ENCODE results near the gene RPLP1.

Gene RPLP1

DNA sequence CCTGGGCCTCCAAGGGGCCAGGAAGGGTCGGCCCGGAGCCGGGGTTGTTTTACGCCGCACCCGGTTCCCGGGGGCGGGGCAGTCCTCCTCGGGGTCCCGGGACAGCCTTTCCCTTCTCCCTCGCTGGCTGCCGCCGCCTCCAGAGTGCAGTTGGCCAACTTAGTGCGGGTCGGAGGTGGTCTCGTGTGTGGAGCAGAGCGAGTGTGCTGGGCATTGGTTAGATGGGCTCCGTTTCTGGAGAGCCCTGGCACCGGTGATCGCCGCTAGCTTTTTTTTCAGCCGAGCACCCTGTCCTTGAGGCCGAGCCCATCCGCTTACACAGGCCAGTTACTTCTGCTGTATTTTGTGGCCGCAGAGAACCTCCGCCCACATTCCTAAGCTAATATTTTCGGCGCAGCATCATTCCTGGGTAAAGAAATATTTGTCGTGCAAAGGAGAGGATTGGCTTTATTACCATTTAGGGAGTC lies 37.9 kb upstream of the RPLP1 start:
- TF ChIP-seq REST (IDR thresholded peaks at IDR 0.05; ENCODE audit: insufficient replicate concordance, low read depth) (no peak), POLR2AphosphoS5 (IDR thresholded peaks at IDR 0.05; ENCODE audit: low read depth) (no peak), GABPA (IDR thresholded peaks at IDR 0.05; ENCODE audit: low read depth) (no peak), CTCF (IDR thresholded peaks at IDR 0.05; ENCODE audit: insufficient read depth, low read length) (no peak), SPI1 (IDR thresholded peaks at IDR 0.05; ENCODE audit: borderline replicate concordance, low read depth) (no peak)
- H3K4me3 ChIP-seq (replicated peaks; ENCODE audit: insufficient read depth, low read length): peak overlapping the region; percentile 85
- no peaks in the 10 kb centered on the region for H3K27me3 ChIP-seq (ENCODE audit: insufficient read depth, poor library complexity, severe bottlenecking)
- DNase-seq (ENCODE audit: low read depth in 1 of 2, low spot score in 1 of 2): peak in 1 of 2 experiments; percentile 56
- peak overlapping the region; percentile 83 for H3K27ac ChIP-seq (replicated peaks)

DNA sequence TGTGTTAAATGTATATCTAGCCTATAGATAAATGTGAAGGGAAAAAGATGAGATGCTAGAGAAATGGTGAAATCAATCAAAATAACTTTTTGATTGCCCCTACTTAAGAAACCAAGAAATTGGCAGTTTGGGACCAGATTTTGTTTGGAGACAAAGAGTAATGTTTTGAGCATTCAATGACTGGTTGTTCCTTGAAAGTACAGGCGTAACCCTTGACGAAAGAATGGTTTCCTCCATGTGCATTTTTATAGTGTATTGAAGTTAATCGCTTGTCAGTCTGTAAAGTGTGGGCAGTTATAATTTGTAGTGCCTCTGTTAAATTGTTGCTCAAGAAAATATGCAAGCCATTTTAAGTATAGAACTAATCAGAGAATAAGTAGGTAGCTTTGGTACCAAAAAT lies 37.2 kb upstream of the RPLP1 start:
- no peak for DNase-seq (ENCODE audit: low read depth in 1 of 2, low spot score in 1 of 2)
- Histone ChIP-seq H3K27me3 (ENCODE audit: insufficient read depth, poor library complexity, severe bottlenecking) (no peaks in the 10 kb centered on the region), H3K27ac (replicated peaks) (peak overlapping the region; percentile 83; the same call in 1 of the 2 replicates), H3K4me3 (replicated peaks; ENCODE audit: insufficient read depth, low read length) (peak overlapping the region; percentile 85)
- TF ChIP-seq POLR2AphosphoS5 (IDR thresholded peaks at IDR 0.05; ENCODE audit: low read depth) (no peak), CTCF (IDR thresholded peaks at IDR 0.05; ENCODE audit: insufficient read depth, low read length) (no peak), SPI1 (IDR thresholded peaks at IDR 0.05; ENCODE audit: borderline replicate concordance, low read depth) (no peak), GABPA (IDR thresholded peaks at IDR 0.05; ENCODE audit: low read depth) (no peak), REST (IDR thresholded peaks at IDR 0.05; ENCODE audit: insufficient replicate concordance, low read depth) (no peak)

GRCh38 chr15:69417581-69417980 lies 35.0 kb upstream of the RPLP1 start:
- Histone ChIP-seq H3K4me3 (replicated peaks; ENCODE audit: insufficient read depth, low read length) (no peak overlapping the region), H3K27me3 (ENCODE audit: insufficient read depth, poor library complexity, severe bottlenecking) (no peaks in the 10 kb centered on the region), H3K27ac (replicated peaks) (no peak overlapping the region)
- DNase-seq (ENCODE audit: low read depth in 1 of 2, low spot score in 1 of 2): no peak
- TF ChIP-seq REST (IDR thresholded peaks at IDR 0.05; ENCODE audit: insufficient replicate concordance, low read depth) (no peak), CTCF (IDR thresholded peaks at IDR 0.05; ENCODE audit: insufficient read depth, low read length) (no peak), POLR2AphosphoS5 (IDR thresholded peaks at IDR 0.05; ENCODE audit: low read depth) (no peak), SPI1 (IDR thresholded peaks at IDR 0.05; ENCODE audit: borderline replicate concordance, low read depth) (no peak), GABPA (IDR thresholded peaks at IDR 0.05; ENCODE audit: low read depth) (no peak)
